SHP77 treated with DMSO at 0.1 percent for 48 hours (cell line): ENCODE data around the gene GLIS1.

ENCODE experiments used
- DNase-seq: peaks from one replicate; lab custom pipeline; 2025; lab: John Stamatoyannopoulos, UW

The GLIS1 gene

GRCh38 chr1:53593758-53594380 lies 145.1 kb downstream of the GLIS1 start:
- DNase-seq, result no peak

DNA sequence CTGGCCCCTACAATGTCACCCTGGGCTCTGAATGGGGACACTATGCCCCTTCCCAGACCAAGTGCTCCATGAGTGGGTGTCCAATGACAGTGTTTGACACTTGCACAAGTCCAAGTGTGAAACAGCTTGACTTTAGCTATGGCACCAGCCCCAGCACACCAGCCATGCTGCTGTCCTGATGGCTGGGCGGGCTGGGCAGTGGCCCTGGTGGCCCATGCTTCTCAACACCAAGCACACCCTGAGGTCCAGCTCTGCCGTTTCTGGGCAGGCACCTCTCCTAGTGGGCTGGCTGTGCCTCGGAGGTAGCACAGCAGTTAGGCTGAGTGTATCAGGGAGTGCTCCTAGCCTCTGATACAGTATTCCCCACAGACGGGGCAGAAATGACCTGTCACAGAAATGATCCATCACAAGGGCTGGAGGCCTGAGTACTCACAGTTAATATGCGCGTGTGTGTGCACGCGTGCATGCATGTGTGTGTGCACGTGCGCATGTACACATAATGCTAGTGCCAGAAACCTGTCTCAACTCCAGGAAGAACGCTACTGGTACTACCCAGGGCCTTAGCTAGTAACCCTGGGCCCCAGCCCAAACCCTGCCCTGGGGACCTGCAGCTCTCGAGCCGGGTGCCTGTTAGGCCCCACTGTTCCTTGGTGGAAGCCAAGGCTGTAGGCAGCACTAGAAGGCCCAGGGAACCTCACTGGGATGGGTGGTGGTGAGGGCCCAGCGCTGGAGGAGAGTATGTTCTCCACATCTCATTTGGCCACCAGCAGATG lies 145.8 kb downstream of the GLIS1 start:
- DNase-seq, result no peak

GRCh38 chr1:53592521-53592982 lies 146.4 kb downstream of the GLIS1 start:
- DNase-seq, result no peak

- no peak for DNase-seq
These were observed 147.0 kb downstream of the GLIS1 start for GRCh38 chr1:53591924-53592323.

GRCh38 chr1:53590531-53591515 lies 148.1 kb downstream of the GLIS1 start:
- DNase-seq, result no peak

GRCh38 chr1:53590104-53590503 lies 148.9 kb downstream of the GLIS1 start:
- no peak for DNase-seq

DNA sequence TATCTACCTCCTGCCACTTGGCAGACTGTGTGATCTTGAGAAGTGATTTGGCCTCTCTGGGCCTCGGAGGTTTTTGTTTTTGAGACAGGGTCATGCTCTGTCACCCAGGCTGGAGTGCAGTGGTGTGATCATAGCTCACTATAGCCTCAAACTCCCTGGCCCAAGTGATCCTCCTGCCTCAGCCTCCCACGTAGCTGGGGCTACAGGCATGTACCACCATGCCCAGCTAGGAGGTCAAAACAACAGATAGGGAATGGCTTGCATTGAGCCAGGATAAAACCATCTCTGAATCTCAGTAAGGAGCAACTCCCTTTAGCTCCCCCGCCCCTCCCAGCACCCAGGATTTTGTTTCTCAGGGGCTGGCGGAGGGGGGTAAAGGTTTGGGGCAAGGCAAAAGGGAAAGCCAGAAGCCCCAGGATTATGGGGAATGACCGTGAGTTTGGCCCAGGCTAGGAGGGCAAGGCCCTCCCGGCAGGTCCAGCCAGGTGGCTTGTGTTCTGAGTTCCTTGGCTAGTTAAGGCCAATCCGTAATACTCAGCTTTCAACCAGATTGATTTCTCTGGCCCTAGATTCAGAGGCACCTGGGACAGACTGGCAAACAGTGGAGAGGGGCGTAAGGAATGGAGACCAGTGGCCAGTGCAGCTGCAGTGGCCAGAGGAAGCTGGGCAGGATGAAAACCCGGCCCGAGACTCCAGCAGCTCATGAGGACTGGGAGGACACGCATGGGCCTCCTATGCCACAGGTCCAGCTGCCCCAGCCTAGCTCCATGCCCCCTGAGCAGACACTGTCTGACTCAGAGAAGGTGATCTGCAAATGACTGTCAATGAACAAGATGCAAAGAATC lies 149.7 kb downstream of the GLIS1 start:
- no peak for DNase-seq

GRCh38 chr1:53588053-53588779 lies 150.7 kb downstream of the GLIS1 start:
- DNase-seq, result no peak

DNA sequence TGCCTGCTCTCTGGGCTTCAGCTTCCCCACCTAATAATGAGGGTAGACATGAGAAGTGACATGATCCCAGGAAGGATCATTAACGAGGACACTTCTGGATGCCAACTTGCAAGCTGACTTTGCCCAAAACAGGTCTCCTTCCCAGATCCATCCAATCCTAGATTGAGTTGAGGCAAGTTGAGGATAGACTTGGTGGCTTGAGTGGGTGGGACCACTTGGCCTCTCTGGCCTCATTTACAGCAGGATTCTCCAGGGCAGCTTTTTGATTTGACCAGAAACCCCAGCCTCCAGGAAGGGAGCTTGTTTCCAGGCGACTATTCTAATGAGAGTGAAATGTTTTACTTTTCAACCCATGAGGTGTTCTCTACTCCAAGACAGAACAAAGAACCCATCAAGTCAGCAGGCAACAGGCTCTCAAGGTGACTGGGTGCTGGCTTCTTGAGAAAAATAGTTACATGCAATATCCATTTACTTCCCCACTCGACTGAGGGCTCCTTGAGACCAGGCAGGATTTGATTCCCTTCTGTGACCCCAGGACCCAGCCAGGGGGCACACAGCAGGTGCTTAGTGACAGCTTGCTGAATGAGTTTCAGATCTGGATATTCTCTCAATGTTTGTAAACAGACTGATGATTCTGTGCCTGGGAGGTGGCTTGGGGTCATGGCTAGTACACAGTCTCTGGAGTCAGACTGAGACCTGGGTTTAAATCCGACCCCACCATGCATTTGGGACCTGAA lies 151.5 kb downstream of the GLIS1 start:
- no peak for DNase-seq

GRCh38 chr1:53586765-53587164 lies 152.2 kb downstream of the GLIS1 start:
- no peak for DNase-seq

- no peak for DNase-seq
These were observed 153.4 kb downstream of the GLIS1 start for GRCh38 chr1:53585565-53585964.

DNA sequence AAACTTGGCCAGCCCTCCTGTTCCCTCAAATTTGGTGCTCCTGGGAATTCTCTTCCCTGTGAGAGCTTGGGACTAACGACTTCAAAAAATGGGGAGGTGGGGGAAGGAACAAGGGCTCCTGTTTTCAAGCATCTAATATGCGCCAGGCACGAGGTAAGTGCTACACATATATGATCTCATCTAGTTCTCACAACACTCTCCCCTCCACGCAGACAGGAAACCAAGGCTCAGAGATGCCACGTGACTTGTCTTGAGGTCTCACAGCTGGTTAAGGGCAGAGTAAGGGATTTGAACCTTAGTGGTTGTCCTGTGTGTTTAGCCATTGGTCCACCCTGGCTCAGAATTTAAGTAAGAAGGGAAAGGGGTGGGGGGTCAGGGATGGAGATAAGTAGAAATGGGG lies 153.8 kb downstream of the GLIS1 start:
- no peak for DNase-seq

GRCh38 chr1:53584777-53585107 lies 154.2 kb downstream of the GLIS1 start:
- DNase-seq, result no peak

DNA sequence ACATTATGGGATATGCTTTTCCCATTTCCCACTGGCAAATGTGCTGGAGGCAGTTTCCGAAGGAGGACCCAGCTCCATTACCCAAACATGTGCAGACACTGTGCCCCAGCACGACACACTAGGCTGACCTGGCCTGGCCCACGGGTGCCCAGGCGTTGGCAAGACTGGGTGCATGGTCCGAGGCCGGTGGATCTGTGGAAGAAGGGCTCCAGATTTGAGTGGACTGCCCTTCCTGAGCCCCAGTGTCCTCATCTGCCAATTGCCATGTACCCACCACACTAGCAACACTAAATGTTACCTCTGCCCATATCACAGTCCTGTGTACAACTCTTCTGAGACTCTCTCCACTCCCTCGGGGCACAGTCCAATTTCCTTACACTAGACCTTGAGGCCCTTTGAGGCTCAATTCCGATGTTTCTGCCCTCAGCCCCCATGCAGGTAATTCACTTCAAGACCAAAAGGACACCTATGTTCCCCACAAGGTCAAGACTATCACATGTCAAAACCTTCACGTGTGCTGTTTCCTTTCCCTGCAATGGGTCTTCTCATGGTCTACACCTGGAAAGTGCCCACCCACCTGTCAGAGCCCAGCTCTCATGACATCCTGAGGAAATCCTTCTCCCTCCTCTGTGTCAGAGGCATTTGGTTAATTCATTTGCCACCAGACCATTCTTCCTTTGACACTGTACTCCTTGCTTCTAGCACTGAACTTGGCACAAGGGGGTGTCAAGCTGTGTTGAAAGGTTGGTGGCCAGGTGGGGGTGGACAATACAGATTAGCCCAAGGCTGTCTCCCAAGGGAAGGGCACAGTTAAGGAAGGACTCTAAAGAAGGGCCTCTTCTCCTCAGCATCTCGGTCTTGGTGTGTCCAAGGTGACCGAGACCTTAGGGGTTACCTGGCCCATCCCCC lies 154.8 kb downstream of the GLIS1 start:
- no peak for DNase-seq

- no peak for DNase-seq
These were observed 155.7 kb downstream of the GLIS1 start for GRCh38 chr1:53583021-53583867.

DNA sequence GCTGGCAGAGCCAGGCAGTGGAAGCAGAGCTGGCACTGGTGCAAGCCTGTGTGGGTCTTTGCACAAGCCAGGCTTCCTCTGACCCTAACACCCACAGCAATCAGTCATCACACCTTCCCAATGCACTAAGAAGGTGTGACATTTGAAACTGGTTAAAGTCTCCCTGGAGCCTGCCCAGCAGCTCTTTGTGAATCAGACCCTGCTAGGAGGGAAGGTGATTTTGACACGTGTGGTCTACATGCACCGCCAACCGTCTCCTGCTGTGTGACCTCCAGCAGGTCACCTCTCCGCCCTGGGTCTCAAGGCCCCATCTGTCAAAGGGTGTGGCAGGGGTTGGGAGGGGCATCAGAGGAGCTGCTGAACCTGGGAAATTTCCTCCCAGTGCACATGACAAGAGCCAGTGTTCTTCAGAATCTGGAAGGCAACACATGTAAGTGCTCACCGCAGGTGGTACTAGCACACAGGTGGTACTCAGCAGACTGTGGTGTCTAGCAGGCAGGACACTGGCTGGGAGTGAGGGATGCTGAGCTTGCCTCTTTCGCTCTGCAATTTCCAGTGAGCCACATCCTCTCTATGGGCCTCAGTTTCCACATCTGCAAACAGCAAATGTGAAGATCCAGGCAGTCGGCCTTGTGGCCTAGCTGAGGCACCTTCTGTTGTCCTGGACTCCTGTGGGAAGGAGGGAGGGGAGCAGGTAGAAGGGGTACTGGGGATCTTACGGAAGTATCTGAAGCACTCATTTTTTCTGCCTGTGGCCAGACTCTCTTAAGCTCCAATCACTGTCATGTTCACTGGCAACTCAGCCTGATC lies 156.5 kb downstream of the GLIS1 start:
- no peak for DNase-seq

DNA sequence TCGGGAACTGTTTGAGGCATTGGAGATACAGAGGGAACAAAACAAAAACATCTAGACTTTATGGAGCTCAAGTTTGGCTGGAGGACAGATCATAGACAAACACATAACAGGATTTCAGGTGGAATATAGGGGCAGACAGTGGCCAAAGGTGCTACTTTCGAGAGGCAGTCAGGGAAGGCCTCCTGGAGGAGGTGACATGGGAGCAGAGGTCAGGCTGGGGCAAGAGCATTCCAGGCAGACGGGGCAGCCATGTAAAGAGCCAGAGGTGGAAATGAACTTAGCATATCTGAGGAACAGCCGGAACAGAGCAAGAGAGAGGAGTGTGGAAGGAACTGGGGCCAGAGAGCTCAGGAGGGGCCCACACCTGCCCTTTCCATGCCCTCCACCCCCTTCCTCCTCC lies 157.5 kb downstream of the GLIS1 start:
- DNase-seq, result no peak
